SW 1271 (cell line): ENCODE results near the gene MCTP2.
"Not testable (repeated sequence)": the region's sequence is repeated elsewhere in the genome, so short reads cannot be mapped to it uniquely, and the experiment has no call there.

Experiments used
- DNase-seq, 2 experiments: peaks; one replicate each; lab custom pipeline; 2025; lab: John Stamatoyannopoulos, UW

MCTP2 gene

DNA sequence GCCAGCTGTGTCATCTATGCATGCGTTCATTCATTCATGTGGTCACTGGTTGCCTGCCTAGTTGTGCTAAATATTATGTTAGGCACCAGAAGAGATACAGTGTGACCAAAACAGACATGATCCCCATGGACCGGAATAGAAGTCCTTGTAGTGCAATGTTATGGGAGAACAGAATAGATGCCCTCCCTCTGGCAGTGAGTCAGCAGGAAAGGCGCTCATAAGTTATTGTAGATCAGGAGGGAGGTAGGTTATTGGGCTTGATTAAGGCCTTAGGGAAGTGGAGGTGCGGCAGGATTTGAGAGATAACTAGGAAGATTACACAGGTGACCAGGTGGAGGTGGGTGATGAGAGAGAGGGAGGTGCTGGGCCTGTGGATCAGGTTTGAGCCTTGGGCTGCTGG, 5.2 kb downstream of the MCTP2 start:
- no peak for DNase-seq

GRCh38 chr15:94237903-94238302, 6.5 kb downstream of the MCTP2 start:
- no peak for DNase-seq

DNA sequence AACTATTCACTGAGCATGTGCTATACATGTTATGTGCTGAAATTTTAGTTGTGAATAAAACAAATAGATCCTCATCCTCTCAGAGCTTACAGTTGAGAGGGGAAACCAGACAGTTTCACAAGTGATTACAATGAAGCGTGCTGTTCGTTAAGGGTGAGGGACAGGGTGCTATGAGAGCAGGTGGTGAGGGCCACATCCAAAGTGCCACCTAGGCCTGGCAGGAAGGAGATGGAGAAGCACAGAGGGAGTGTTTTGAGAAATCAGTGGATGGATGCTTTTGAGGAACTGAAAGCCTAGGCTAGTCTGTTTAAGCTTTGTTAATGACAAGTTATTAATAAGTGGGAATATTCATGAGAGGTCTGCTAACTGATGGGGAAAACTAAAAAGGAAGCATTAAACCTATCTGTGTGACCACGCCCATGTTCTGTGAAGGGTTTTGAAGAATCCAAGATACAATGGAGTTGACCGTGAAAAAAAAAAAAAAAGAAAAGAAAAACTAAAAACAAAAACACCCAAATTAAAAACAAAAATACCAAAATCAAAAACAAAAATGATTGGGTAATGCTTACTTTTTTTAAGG, 7.3 kb downstream of the MCTP2 start:
- no peak for DNase-seq

- DNase-seq = no peak
Measured at GRCh38 chr15:94239474-94239873, 8.1 kb downstream of the MCTP2 start.

GRCh38 chr15:94240480-94240879, 9.1 kb downstream of the MCTP2 start:
- no peak for DNase-seq

DNA sequence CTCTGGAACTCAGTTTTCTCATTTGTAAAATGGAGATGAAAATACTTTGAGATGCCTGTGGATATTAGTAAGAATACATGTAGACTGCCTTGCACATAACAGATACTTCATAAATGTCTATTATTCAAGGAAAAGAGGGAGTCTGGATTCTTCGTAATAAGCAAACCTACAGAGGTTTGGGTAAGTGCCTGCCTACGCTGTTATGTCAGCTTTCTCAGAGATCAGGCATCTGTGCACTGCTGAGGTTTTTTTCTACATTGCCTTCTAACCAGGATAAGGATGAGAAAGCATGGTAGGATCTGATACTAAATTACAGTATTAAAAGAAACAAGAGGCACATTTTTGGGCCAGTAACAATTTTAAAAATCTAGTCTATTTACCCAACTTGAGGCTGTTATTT, 10.9 kb downstream of the MCTP2 start:
- DNase-seq = no peak

GRCh38 chr15:94243003-94243402, 11.6 kb downstream of the MCTP2 start:
- DNase-seq = not testable (repeated sequence)

- DNase-seq = no peak
Measured at GRCh38 chr15:94243418-94243817, 12.1 kb downstream of the MCTP2 start.

- no peak for DNase-seq
Measured at GRCh38 chr15:94246016-94246415, 14.7 kb downstream of the MCTP2 start.

DNA sequence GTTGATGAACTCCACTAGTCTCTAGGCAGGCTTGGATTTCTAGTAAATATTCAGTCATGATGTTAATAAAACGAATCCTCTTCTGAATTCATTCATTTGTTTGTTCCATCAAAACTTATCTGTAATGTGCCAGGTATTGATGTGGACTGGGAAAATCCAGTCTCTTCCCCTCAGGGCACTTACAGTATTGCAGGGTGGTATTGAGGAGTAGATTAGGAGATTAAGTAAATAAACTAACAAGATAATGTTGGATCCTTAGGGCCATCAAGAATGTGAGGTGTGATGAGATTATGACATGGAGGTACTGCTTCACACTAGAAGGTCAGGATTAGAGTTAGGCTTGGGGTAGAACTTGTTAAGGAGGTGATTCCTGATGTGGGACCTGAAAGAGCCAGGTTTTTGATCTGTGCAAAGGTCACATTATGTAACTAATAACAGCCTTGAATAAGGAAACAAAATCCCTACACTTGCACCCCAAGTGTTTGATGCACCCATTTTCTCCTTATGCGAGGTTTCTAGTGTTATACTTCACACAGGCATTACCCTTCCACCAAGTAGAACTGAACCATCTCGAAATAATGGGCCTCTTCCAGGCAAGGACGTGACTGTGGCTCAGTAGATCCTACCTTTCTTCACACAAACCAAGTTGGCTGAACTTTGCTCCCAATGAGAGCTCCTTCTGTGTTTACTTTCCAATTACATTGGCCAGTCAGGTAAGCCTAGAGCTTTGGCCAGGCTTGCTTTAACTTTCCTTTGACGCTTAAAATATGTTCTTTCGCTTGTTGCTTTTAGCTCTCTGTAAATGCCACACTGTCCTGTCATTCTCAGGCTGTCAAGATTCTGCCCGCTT, 16.7 kb downstream of the MCTP2 start:
- no peak for DNase-seq

DNA sequence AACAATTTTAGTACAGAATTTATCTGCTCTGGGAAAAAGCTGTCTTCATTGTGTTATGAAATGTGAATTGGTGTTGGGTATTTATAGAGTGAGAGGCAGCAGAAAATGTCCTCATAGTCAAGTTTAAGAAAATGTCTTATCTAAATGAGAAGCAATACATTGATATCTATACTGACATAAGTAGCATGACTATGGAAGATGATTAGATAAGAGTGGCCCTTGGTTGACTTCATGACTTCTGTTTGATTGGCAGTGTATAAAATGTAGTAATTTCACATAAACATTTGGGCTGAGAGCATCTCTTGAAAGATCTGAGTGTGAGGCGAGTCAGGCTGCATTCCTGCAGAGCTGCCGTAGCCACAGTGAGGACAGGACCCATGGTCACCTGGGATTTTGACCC, 19.4 kb downstream of the MCTP2 start:
- DNase-seq = no peak

GRCh38 chr15:94252223-94252766, 20.9 kb downstream of the MCTP2 start:
- no peak for DNase-seq

- DNase-seq = no peak
Measured at GRCh38 chr15:94252906-94253491, 21.6 kb downstream of the MCTP2 start.

GRCh38 chr15:94253742-94254141, 22.4 kb downstream of the MCTP2 start:
- no peak for DNase-seq

GRCh38 chr15:94255540-94255939, 24.2 kb downstream of the MCTP2 start:
- DNase-seq = no peak

- DNase-seq = no peak
Measured at GRCh38 chr15:94256511-94256910, 25.1 kb downstream of the MCTP2 start.

- not testable (repeated sequence) for DNase-seq
Measured at GRCh38 chr15:94257776-94258175, 26.4 kb downstream of the MCTP2 start.

- DNase-seq = no peak
Measured at GRCh38 chr15:94258246-94258645, 26.9 kb downstream of the MCTP2 start.

- no peak for DNase-seq
Measured at GRCh38 chr15:94259121-94259751, 27.9 kb downstream of the MCTP2 start.

DNA sequence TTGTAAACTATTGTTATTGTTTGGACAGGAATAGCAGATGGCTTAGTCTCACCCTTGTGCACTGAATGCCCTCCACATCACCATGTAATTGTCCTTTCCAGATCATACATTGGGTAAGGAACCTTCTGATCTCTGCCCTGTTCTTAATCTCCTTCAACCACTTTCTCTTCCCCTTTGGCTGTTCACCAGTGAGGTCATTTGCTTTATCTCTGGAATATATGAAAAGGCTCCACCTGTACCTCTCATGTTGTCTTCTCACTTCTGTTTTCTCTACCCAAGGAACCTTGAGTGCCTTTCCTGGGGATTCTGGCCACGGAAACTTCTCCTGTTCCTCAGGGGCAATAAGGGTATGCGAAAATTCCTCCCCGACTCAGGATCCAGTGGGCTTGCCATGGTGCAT, 28.5 kb downstream of the MCTP2 start:
- no peak for DNase-seq

DNA sequence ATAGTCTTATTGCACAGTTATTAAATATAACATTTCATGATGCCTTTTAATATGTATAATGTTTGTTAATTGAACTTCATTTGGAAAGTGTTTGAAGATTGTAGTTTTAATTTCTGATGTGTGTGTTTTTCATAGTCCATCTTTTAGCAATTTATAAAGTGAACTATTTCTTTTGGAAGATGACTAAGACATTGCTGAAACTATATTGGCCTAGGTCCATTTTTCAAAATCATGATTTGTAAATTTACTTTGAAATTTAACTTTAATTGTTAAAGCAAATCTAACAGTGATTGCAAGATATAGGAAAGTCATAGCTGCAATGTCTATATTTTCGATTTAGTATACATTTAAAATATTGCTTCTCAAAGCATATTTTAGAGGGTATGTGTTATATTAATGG, 30.8 kb downstream of the MCTP2 start:
- DNase-seq = no peak
